D721Med (cell line): Measurements from ENCODE around the gene BUB1.

Experiments used
- DNase-seq: peaks from one replicate; pipeline ENCODE4 v3.0.0; 2011; ENCODE audit warnings: low spot score; ENCODE audit not compliant: insufficient read length
- FAIRE-seq: peaks from 2 replicates; lab custom pipeline; 2011; peaks lifted over from hg19 to GRCh38; lab: Jason Lieb, UNC
- TF ChIP-seq, protein P1 (sequence below): IDR thresholded peaks from 2 replicates; pipeline ENCODE4 v1.5.1; 2012; ENCODE audit warnings: mild to moderate bottlenecking, control low read depth; ENCODE audit not compliant: insufficient read depth; ENCODE audit errors: missing control alignments

The BUB1 gene

DNA sequence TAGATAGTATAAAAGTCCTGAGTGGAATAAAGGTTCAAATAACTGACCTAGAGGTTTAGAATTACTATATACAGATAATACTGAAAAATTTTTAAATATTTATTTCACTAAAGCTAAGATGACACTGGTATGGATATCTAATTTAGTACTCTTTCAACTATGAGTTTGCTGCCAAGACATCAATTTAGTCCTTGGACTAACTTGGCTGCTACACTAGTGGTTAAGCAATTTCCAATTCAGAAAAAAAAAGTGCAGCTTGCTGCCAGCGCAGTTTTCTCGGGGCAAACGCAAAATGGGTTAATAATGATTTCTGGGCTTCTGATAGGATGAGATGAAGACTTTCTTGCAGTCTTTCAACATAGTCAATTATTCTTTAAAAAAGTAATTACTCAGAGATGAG, 10.8 kb downstream of the BUB1 start:
- TF ChIP-seq, protein P1, sequence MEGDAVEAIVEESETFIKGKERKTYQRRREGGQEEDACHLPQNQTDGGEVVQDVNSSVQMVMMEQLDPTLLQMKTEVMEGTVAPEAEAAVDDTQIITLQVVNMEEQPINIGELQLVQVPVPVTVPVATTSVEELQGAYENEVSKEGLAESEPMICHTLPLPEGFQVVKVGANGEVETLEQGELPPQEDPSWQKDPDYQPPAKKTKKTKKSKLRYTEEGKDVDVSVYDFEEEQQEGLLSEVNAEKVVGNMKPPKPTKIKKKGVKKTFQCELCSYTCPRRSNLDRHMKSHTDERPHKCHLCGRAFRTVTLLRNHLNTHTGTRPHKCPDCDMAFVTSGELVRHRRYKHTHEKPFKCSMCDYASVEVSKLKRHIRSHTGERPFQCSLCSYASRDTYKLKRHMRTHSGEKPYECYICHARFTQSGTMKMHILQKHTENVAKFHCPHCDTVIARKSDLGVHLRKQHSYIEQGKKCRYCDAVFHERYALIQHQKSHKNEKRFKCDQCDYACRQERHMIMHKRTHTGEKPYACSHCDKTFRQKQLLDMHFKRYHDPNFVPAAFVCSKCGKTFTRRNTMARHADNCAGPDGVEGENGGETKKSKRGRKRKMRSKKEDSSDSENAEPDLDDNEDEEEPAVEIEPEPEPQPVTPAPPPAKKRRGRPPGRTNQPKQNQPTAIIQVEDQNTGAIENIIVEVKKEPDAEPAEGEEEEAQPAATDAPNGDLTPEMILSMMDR = no peak
- DNase-seq = no peak
- no peak for FAIRE-seq

DNA sequence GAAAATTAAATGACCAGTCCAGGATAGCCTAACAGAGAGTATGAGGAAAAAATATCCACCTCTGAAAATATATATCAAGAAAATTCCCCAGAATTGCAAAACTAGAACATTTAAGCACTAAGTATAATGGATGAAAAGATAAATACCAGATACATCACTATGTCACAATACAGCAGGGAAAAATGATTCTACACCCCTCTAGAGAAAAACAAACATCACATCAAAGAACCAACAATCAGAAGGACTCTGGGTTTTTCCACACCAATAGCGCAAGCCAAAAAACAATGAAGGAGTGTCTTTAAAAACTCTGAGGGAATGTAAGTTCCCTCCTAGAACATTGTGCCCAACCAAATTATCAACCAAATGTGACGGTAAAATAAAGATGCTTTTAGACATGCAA, 13.7 kb downstream of the BUB1 start:
- TF ChIP-seq, protein P1 = no peak
- no peak for FAIRE-seq
- no peak for DNase-seq

DNA sequence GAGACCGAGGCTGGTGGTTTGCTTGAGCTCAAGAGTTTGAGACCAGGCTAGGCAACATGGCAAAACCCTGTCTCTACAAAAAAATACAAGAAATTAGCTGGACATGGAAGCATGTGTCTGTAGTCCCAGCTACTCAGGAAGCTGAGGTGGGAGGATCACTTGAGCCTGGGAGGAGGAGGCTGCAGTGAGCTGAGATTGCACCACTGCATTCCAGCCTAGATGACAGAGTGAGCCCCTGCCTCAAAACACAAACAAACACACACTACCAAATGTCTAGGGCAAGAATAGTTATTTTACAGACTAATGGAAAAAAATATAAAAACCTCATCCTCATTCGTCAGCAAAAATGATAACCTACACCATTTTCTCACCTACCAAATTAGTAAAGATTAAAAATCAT, 15.3 kb downstream of the BUB1 start:
- TF ChIP-seq, protein P1 = no peak
- DNase-seq = no peak
- FAIRE-seq = no peak

DNA sequence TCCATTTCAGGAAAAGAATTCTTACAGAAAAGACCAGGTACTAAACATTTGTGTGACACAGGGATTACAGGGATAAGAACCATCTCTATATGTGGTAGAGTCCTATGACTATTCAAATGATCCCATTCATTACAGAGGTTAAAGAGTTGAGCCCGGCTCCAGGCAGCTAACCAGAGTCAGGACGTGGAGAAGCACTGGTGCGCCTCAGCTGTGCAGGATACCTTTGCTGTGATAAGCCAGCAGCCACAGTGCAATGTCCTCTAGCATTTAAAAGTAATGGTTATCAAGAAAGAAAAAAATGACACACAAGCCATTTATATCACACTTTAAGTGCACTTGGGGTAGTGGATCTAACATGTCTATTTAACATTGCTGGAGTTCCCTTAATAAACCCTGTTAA, 17.3 kb downstream of the BUB1 start:
- TF ChIP-seq, protein P1 = no peak
- FAIRE-seq = no peak
- no peak for DNase-seq

DNA sequence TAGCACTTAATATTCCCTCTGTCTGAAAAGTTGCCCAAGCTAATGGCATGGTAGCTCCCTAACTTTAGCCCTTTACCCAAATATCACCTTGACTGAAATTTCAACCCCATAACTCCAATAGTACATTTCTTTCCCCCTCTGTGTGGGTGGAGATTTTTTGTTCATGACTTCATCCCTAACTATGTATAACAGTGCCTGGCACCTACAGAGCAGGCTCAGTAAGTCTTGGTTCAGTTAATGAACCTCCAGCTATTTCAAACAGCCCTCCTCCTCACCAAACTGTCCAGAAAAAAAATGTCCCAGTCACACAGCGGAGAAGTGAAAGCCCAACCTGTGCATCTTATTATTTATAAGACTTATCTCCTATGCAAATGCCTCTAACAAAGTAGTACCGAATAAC, 18.6 kb downstream of the BUB1 start:
- FAIRE-seq (no peak), DNase-seq (no peak)
- TF ChIP-seq, protein P1 = no peak

DNA sequence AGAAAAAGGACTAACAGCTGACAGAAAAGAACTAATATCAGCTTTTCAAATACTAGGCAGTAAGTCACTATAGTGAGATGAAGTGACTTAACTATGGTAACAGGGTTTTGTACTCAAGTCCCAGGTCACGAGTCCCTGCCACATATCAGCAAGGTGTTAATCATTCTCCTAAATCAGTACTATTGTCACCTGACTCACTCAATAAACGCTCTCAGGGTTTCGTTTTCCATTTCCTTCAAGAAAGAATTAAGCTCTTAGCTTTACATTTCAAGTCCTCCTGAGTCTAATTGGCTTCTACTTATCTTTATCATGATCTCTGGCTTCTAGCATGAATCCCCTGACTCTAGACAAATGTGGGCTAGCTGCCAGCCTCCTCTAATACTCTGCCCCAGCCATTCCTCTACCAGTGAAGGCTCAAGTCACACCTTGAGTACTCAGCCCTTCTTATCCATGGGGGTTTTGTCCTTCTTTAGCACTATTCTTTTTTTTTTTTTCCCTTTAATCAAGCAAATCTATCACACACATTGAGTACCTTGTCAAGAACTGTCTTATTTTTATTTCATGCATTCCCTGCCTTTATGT, 20.0 kb downstream of the BUB1 start:
- no peak for DNase-seq
- TF ChIP-seq, protein P1 = no peak

DNA sequence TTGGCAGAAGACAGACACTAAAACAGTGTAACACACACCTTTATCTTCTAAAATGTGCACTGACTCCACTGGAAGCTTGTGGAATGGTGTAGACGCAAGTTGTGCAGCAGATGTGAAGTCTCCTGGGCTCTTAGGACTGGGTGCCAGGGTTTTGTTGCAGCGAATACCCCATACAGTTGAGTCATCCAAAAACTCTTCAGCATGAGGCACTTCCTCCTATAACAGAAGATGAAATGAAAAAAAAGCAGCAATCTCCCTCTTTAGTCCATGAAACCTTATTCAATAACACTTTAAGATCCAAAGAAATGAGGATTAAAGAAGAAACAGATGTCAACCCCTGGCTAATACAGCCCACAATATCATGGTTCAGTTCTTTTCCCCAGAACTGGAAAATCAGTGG, 22.2 kb downstream of the BUB1 start:
- TF ChIP-seq, protein P1 = no peak
- no peak for DNase-seq
- FAIRE-seq = no peak

More for the DNA sequence above, 20.0 kb downstream of the BUB1 start:
- no peak for FAIRE-seq
